Activated gamma-delta T cell treated with Interleukin-2 at 50 U/mL for 16 hours (primary cell): ENCODE measurements around the gene CCNY.

Experiments
- DNase-seq: peaks from one replicate; pipeline ENCODE4 v3.0.0-alpha.2; 2020

CCNY gene

DNA sequence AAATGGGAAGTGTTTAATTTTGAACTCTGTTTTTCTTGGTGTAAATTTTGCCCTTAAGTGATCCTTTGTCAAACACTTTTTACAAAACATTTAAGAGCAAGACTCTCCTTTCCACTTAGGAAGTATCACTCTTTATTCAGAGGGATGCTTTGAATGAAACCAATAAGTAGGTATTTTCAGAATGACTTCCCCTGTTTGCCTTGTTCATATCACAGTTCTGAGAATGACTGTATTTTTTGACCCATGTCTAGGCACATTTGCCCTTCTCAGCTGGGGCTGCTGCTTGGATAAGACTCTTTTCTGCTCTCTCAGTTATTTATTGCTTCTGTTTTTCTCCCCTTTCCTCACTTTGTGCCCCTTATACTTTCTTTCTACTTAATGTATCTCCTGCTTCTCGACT is 98.2 kb downstream of the CCNY start:
- no peak for DNase-seq

DNA sequence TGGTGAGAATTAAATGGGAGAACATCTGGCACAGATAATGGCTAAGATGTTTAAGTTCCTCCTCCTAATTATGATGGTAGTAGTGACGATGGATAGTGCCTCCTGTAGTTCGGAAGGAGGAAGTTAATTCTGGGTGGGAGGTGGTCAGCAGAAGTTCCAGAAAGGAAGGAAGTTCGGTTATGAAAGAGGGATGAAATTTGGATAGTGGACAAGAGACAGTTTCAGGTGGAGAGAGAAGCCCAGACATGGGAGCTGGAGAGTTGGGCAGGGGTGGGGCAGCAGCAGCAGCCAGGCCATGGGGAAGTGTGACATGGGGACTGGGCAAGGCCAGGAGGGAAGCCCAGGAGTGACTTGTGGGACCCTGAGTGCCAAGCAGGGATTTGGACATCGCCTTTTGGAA is 99.5 kb downstream of the CCNY start:
- DNase-seq = no peak

DNA sequence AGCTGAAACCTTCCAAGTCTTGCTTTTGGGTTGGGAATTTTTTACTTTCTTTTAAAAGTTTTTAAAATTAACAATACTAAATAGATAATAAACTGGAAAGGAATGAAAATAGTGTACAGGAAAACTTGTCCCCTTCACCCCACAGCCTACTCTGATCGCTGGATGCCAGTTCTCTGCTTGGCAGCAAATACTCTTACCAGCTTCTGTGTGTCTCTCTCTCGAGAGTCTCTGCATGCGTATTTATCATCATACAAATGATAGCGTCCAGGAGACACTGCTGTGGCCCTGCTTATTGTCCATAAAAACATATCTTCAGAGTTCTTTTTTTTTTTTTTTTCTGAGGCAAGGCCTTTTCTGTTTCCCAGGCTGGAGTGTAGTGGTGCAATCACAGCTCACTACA is 101.5 kb downstream of the CCNY start:
- DNase-seq = no peak

DNA sequence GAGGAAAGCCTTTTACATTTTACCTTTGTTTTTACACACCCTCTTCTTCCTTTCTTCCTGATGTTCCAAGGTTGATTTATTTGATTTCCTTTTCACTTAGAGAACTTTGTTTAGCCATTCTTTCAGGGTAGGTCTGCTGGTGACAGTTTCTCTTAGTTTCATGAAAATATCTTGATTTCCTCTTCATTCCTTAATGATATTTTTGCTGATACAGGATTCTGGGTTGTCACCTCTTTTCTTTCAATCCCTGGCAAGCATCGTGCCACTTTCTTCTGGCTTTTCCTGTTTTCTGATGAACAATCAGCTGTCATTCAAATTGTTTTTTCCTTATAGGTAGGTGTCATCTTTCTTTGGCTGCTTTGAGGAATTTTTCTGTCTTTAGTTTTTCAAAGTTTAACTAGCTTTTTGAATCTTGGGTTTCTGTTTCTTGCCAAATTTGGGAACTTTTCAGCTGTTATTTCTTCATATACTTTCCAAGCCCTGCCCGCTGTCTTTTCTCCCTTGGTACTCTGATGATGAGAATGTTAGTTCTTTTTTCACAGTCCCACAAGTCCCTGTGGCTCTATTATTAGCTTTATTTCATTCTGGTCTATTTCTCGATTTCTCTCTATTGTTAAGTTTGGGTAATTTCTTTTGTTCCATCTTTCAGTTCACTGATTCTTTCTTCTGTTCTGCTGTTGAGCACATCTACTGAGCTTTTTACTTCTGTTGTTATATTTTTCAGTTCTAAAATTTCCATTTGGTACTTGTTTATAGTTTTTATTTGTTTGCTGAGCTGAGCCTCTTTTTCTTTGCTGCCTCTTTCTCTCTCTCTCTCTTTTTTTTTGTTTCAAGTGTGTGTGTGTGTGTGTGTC is 102.6 kb downstream of the CCNY start:
- no peak for DNase-seq

DNA sequence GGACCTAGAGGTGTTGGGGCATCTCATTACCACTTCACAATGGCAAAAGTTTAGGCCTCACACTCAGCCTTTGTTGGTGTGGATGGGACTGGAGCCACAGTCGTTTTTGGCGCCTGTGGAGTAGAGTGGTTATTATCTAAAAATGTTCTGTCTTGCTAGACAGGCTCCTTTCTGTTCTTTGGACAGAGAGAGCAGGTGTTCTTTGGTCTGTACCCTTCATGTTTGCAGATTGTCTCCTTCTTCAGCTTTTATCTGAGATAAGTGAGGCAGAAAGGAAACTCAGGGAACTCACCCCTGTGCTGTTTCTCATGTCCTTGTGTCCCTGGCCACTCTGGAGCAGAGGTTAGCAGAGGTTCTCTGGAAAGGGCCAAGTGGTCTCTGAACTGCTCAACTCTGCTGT is 103.7 kb downstream of the CCNY start:
- DNase-seq = no peak

DNA sequence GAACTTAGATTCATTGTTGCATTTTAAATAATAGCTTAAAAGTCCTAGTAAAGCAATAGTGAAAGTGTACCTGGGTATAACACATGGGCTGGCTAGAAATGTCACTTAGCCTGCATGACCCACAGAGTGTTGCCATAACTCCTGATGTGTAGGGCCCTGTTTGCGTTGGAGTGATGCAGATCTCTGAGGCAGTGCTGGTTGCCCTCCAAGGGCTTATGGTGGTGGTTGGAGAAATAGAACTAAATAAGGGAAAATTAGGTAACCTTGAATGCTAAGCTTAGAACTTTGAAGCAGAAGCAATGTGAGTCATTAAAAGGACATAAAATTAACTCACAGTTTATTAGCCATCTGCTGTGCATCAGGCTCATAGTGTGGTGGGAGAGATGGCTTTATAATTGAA is 105.7 kb downstream of the CCNY start:
- DNase-seq = no peak

DNA sequence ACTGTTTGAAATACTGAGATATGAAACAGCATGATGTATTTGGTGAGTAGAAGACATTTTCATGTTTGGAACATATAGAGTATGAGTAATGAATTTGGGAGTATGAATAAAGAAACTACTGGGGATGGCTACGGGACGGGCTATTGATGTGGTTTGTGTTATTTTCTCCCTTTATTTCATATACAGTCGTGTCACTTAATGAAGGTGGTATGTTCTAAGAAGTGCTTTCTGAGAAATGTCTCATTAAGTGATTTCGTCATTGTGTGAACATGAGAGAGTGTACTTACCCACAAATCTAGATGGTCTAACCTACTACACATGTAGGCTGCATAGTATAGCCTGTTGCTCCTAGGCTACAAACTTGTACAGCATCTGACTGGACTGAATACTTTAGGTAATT is 106.3 kb downstream of the CCNY start:
- DNase-seq = no peak

DNA sequence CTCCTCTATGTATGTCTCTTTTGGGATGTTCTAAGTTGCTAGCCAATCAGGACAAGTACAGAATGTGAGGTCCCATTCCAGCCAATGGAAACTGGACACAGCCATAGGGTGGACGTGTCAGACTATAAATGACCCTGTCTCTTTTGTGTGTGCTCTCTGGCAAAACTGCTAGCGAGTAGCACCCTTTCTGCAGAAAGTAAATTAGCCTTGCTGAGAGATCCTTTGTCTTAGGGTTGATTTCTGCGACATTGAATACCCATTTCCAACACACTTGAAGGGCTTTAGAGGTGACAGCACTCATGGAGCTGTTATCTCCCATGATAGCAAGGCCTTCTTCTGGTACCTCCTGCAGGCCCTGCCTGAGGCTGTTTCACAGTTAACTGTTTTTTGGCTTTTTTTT is 107.5 kb downstream of the CCNY start:
- DNase-seq = no peak

DNA sequence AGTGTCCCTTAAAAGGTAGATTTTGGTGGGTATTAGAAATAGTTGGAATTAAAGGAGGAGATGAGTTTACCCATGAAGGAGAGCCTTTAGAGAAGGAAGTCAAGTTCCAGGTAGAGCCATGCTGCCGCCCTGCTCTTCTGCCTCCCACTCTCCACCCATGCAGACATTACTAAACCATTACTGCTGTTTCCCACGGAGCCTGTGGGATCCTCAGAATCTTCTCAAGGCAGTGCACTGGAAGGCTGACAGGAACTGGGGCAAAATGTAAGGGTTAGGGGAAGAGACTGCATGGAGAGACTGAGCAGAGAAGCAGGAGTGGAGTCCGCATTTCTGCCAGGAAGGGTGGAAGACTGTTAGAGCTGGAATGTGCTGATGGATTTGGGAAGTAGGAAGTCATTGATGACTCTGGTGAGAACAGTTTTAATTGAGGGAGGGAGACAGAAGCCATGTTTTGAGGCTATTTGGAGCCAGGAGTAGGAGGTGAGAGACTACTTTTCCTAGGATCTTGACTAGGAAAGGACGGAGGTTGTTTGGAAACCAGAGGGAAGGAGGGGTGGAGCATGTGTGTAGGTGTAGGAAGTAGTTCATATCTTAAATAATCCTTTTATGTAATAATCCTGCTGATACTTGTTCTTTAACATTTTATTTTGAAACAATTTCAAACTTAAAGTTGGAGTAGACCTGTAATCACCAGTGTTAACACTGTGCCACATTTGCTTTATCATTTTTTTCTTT is 109.0 kb downstream of the CCNY start:
- DNase-seq = no peak

DNA sequence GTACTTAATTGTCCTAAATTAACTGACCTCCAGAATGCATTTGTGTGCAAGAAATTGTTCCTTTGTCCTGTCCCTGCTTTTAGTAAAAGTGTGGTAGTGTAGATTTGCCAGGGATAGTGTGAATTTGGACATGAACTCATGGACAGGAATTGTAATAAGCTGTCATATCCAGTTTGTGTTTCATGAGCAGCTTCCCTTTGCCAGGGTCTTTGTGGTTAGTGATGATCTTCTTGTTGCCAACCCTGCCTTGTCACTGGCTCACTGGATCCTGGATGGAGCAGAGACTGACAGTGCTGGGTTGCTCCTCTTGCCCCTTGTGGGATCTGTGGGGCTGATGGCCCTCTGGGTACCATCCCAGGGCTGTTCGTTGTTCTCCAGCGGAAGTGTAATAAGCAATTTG is 110.1 kb downstream of the CCNY start:
- DNase-seq = no peak

DNA sequence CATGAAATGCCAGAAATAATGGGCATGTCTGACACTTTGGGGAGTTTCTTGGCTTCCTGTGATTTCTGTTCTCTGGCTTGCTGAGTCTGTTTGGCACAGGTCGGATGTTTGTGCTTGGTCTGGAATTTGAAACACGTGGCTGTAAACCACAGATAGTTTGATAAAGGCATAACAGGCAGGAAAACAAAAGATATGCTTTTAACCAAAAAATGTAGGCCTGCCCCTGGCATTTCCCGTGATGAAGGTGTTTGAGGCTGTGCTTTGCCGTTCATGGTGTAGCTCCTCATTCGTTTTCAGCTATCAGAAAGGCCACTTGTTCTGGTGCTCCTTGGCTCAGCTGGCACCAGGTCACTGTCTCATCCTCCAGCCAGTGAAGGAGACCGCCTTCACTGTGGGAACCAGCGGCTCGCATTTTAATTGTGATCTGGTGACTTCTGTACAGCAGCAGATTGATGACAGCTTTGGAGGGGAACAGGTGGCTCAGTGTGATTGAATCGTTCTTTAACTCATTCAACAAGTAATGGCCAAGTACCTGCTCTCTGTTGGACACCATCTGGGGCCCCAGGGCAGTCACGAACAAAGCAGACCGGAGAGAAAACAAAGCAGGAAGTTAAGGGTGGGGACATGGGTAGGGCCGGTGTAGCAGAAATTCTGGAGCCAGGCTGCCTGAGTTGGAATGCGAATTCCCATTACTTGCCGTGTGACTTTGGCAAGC is 111.5 kb downstream of the CCNY start:
- no peak for DNase-seq

DNA sequence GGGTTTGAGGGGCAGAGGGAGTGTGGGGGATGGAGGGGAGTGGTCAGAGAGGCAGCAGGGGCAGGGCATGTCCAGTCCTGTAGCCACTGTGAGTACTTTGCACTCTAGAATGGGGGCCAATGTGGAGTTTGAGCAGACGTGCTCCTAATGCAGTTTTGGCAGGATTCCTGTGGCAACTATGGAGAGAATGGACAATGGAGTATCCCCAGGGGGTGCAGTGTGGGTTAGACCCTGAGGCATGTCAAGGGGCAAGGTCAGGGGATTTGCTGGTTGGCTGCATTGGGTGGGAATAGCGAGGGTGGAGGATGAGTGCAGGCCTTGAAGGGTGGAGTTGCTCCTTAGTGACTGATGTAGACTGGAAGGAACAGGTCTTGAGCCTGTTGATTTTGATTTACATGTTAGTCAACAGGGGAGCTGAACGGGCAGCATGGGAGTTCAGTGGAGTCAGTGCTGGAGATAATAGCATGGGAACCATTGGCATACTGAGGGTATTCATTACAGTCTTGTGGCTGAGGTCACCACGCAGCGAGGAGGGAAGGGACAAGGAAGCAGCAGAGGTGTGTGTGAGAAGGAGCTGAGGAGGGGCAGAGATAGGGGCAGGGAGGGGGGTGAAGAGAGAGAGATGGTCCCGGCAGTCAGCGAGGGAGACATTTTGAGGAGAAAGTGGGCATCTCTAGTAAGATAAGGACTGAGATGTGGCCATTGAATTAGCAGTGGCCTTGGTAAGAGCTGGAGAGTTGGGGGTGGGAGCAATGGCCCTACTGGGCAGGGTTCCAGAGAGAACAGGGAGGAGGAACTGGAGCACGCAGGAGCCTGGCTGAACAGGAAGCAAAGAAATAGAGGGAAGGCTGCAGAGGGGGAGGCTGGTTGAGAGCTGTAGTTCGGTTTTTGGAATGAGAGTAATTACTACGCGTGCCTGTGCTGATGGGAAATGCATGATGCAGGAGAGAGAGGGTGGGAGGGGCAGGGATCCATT is 112.7 kb downstream of the CCNY start:
- DNase-seq = no peak

DNA sequence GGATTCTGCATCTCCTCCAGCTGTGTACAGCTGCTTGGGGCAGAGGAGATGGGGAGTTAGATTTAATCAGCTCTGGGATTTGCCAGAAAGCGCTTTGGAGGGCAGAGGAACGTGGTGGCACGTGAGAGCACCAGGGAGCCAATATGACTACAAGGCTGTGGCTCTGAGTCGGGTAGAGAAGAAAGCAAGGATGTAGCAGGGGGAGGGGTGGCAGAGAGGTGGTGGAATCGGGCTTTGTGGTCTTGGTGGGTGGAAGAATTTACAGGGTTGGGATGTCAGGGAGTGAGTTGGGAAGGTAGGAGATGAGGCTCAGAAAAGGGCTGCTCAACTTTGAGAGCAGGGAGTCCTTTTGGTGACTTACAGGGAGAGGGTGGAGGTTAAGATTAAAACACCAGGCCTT is 113.6 kb downstream of the CCNY start:
- no peak for DNase-seq

DNA sequence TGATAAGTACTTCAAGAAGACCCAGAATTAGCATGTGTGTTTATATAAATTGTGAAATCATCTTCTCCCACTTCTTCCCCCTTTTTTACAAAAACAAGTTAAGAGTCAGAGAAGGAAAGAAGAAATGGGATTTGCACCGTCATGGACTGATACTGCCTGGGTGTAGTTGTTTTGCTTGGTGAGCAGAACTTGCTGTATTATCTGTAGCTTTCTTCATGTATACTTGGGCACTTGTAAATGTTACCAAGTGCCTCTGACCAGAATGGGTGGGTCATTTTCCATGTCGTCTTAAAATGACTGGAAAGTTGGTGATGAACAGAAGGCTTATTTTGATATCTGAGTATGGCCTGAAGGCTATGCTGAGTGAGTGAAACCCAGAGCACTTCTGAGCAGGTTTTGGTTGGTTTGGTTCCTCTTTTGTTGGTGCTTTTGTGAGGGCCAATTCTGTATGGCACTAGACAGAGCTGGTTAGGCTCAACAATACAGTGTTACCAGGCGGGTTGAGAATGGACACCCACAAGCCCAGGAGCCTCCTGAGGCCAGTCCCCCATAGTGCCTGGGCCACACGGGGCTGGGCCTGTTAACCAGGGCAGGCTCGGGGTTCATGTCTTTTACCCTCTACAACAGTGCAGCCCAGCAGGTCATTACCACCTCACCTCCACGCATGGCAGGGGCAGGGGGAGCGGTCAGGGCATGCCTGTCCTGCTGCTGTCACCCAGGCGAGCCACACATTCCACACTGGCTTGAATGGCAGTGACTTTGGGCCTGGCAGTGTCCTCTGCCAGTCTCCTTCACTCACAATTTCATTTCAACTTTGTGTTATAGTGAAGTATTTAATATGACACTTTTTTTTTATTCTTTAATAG is 115.1 kb downstream of the CCNY start:
- no peak for DNase-seq

DNA sequence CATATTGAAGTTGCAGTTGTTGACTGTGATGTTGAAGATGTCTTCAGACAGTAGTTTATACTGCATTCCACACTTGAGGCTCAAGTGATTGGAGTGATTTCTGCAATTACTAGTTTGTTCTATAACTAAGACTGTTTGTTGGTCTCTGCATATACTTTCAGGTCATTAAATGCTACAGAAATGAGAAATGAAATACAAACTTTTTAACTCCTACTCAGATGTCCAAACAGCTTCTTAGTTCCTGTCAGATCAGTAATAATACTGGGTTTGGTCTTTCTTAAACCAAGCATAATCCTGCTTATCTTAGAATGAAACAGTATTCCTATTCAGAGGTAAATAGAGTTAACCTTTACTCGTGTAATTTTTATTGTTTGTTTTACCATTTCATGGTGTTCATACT is 115.9 kb downstream of the CCNY start:
- DNase-seq = no peak

DNA sequence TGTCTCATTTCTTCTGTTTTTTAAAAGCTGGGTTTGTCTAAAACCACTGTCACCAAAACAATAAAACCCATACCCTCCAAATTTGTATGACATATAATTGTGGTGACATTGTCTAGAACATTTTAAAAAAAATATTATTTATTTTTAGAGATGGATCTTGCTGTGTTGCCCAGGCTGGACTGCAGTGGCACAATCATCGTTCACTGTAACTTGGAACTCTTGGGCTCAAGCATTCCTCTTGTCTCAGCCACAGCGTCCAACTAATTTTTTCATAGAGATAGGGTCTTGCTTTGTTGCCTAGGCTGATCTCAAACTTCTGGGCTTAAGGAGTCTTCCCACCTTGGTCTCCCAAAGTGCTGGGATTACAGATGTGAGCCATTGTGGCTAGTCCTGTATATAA is 116.5 kb downstream of the CCNY start:
- no peak for DNase-seq

DNA sequence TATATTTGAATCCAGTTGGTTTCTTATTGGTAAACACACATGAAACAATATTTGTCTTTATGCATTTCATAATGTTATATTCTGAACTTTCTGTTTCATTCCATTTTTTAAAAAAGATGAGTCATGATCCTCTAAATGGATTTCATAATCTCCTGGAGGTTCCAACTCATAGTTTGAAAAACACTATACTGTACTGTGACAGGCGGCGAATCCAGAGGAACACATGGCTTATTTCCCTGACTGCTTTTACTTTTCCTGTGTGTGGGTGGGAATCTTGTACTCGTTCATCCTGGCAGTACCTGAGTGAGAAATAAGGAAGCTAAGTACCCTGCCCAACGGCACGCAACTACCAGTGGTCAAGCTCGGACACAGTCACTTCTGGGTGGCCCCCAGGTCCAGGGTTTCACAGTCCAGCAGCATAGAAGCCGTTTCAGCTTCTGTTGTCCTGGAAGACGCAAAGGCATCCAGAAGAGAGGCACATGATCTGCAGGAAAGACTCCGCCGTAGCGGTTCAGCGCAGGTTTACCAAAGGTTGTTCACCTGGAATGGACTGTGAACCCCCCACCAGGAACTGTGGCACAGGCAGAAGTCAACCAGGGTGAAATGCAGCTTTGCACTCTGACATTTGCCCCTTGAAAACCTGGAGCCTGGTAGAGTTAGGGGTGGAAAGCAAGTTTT is 117.7 kb downstream of the CCNY start:
- DNase-seq = no peak

DNA sequence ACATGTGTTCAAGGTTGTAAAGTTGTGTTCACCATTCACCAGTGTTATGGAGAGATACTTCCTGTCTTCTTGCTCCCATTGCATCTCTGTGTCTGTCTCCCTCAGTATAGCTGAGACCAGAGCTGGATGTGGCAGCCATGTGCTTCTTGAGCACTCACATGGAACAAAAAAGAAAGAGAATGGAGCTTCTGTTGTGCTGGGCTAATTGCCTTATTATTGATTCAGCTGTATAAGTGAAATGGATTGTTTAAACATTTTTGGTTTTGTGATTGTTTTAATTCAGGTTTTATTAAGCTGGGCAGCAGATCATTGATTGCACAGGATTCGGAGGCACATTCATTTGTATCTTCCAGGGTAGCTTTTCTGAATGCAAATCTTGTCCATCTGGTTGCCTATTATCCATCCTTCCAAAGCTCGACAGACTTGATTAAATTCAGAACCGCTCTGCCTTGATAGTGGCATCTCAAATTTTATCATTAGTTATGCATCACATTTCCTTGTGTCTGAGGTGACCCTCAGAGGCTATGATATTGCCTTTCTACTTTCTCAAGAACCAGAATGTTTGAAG is 119.9 kb downstream of the CCNY start:
- DNase-seq = no peak

DNA sequence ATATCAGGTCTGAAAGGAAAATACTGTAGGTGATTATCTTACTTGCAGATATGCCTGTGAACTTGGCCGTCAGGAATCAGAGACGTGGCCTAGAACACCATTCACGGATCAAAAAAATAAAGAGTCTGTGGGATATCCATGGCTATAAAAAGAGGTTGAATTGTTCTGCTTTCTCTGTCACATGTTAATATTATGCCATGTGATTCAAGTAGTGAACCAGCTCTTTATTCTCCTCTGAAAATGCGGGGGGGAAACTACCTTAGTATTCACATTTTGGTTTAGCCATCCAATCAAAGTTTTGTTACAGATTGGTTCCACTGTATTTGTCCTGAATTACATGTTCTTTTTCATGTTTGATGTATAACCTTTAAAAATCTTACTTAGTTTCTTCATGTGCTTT is 120.5 kb downstream of the CCNY start:
- DNase-seq = no peak
